NOMO-1 treated with DMSO at 0.1 percent for 48 hours (cell line): ENCODE measurements around the gene MTA1.

Experiments used
- DNase-seq: peaks from one replicate; lab custom pipeline; 2025; ENCODE audit not compliant: unreplicated experiment; lab: John Stamatoyannopoulos, UW

Gene MTA1

GRCh38 chr14:105419195-105420091, at the start of gene MTA1:
Gene MTA1, plus strand, starts transcription at chr14:105419827. Its CDS starts 209 bp downstream, at chr14:105420036.
- peak; percentile 31 for DNase-seq

- DNase-seq, result no peak
Measured at GRCh38 chr14:105374389-105374788, 45.2 kb upstream of the MTA1 start.

GRCh38 chr14:105375635-105376057, 44.0 kb upstream of the MTA1 start:
- DNase-seq, result peak; percentile 74

- no peak for DNase-seq
Measured at GRCh38 chr14:105376521-105377440, 42.8 kb upstream of the MTA1 start.

- no peak for DNase-seq
Measured at GRCh38 chr14:105377555-105378182, 42.0 kb upstream of the MTA1 start.

GRCh38 chr14:105378199-105378598, 41.4 kb upstream of the MTA1 start:
- DNase-seq, result no peak

- DNase-seq, result no peak
Measured at GRCh38 chr14:105378873-105379685, 40.5 kb upstream of the MTA1 start.

- DNase-seq, result no peak
Measured at GRCh38 chr14:105379946-105380345, 39.7 kb upstream of the MTA1 start.

GRCh38 chr14:105380756-105381155, 38.9 kb upstream of the MTA1 start:
- no peak for DNase-seq

GRCh38 chr14:105381446-105382342, 37.9 kb upstream of the MTA1 start:
- DNase-seq, result no peak

- no peak for DNase-seq
Measured at GRCh38 chr14:105382343-105383082, 37.1 kb upstream of the MTA1 start.

GRCh38 chr14:105383083-105383730, 36.4 kb upstream of the MTA1 start:
- no peak for DNase-seq

GRCh38 chr14:105384041-105384557, 35.5 kb upstream of the MTA1 start:
- no peak for DNase-seq

GRCh38 chr14:105384605-105385321, 34.9 kb upstream of the MTA1 start:
- no peak for DNase-seq

- no peak for DNase-seq
Measured at GRCh38 chr14:105385322-105385637, 34.3 kb upstream of the MTA1 start.

- no peak for DNase-seq
Measured at GRCh38 chr14:105385698-105386365, 33.8 kb upstream of the MTA1 start.
